Stimulated activated CD8-positive, alpha-beta memory T cell treated with anti-CD3 and anti-CD28 coated beads, Interleukin-15, amount 100 ng/mL, for 4 hours (primary cell): ENCODE data around the gene CYP3A5.
"Not testable (repeated sequence)": the region's sequence is repeated elsewhere in the genome, so short reads cannot be mapped to it uniquely, and the experiment has no call there.

Source experiments
- DNase-seq, 2 donors: peaks; one replicate each; pipeline ENCODE4 v3.0.0-alpha.2; 2020; ENCODE audit warnings: low read depth in 2 of 2

Gene CYP3A5

DNA sequence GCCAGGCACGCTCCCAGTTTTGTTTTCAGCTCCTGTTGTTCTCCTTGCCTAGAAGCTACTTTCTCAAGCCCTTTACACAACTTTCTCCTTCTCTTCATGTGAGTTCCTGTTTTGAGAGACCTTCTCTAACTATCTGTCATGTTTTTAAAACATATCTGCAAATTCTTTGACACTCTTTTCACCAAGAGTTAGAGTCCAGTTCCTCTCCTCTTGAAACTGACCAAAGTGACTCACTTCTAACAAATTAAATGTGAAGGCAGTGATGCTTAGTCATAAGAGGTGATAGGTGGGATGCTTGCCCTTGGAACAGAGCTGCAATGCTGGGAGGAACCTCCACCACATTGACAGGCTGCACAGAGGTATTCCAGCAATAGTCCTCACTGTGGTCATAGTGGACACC is 37.8 kb downstream of the CYP3A5 start:
- DNase-seq, result no peak

DNA sequence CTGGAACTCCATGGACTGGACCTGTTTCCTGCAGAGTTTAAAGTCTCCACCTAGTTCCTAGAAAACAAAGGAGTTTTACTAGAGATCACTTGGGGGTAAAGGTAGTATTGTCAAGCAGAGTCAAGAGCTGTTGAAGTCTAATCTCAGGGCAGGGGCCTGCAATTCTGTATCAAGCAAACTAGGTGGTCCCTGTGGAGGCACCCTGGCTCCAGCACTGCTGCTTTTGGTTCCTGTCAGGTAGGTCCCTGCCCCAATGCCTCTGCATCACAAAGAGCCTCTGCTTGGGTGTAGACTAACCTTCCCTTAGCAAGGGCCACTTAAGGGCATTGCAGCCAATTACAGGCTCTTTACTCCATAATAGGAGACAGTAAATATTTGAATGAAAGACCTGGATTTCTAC is 40.5 kb downstream of the CYP3A5 start:
- no peak for DNase-seq

DNA sequence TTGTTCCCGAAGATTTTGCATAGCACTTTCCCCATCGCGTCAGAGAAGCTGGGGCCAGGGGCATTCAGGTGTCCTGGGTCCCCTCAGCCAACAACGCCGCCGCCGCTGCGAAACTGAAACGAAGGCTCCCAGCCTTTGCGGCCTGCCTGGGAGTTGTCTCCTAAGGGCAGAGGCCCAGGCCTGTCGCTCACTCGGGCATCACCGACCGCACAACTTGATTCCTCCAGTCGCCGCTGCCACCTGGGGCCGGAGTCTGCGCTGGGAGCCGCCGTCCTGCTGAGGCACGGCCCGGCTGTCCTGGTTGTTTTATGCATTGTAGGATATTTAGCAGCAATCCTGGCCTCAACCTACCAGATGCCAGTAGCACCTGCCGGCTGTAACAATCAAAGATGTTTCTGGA is 41.1 kb downstream of the CYP3A5 start:
- no peak for DNase-seq

DNA sequence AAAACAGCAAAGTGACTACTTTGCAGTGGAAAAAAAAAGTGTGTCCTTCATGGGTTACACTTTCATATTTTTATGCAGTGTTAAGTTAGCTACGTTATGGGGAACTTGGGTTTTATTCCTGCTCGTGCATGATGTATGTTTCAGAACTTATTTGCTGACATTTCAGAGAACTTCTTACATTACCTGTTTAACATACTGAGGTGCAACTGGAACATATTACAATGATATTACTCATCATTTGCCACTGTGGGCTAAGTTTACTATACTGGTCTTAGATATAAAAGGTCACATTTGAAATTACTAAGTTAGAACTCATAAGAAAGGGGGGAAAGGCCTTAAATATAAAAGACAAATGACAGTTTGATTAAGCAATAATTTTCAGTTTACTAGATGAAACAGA is 42.4 kb downstream of the CYP3A5 start:
- DNase-seq, result not testable (repeated sequence)

DNA sequence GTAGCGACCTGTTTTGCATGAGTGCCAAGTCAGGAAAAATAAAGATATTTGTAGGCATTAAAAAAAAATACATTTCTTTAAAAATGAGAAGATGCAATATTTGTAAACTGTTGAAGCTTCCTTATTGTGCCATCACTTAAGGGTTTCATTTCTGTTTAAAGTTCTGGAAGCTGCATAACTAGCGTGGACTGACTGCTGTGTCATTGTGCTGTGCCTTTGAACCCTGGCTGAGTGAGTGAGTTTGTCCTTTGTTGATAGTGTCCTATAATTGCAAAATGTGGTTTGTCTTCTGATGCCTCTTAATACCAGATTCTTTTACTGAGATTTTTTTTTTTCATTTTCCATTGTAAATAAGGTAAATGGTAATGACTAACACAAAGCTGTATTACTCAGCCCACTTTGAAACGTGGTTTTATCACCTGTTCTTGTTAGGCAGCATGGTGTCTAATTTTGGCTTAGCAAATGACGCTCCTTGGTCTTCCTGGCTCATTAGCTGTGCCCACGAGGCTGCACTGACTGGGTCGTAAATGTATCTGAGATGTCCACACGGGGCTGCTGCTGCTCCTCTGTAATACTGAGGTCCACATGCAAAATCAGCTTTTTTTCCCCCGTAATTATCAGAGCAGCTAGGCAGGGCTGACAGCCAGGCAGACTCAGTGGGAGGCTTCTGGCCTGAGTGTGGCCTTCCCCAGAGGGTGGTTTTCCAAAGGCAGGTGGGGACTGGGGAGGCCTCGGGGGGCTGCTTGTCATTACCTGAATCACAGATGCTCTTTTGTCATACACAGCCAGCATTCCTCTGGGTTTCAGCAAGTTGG is 48.3 kb downstream of the CYP3A5 start:
- no peak for DNase-seq

DNA sequence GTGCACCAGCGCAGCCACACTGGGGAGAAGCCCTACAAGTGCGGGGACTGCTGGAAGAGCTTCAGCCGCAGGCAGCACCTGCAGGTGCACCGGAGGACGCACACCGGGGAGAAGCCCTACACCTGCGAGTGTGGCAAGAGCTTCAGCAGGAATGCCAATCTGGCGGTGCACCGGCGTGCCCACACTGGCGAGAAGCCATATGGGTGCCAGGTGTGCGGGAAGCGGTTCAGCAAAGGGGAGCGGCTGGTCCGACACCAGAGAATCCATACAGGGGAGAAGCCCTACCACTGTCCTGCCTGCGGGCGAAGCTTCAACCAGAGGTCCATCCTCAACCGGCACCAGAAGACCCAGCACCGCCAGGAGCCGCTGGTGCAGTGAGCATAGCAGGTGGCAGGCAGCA is 50.2 kb downstream of the CYP3A5 start:
- DNase-seq, result no peak

DNA sequence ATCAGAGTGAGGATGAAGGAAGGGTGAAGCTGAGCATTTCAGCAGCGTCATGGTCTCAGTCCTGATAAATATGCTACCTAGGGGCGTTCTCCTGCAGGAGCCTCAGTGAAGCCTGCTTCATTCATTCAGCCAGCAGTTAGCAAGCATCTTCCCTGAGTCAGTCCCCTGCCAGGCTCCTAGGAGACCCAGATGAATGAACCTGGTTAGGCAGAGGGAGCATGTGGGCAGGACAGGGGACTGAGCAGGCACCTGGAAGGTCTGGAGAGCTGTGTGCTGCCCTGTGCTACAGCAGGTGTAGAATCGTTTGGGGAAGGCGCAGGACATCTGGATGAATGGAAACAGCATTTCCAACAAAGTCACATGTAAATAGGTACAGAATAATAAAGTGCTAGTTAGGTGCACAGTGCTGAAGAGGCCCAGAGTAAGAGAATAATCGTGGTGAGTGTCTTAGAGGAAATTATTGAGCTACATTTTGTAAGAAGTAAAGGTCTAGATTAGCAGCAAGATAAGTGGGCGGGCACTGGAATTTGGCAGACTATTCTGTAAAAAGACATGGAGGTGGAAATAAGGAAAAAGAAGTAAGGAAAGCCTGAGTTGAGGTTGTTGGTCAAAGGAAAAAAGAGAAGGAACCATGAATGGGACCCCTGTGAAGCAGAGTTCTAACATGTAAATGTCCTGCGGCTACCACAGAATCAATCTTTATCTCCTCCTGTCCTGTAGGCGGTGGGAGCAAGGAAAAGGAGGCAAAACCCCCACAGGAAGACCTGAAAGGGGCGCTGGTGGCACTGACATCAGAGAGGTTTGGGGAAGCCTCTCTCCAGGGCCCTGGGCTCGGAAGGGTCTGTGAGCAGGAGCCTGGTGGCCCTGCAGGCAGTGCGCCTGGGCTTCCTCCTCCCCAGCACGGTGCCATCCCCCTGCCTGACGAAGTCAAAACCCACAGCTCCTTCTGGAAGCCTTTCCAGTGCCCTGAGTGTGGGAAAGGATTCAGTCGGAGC is 51.0 kb downstream of the CYP3A5 start:
- no peak for DNase-seq

DNA sequence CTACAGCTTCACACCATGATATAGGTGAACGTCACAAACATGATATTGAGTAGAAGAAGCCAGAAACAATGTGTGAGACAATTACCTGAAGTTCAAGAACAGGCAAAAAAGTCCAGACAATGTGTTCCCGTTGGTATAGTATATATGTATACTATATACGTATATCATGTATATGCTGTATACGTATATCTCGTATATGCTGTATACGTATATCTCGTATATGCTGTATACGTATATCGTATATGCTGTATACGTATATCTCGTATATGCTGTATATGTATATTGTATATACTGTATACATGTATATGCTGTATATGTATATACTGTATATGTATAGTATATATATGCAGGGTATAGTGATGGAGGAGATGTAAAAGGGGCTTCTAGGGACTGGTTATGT is 52.3 kb downstream of the CYP3A5 start:
- no peak for DNase-seq

DNA sequence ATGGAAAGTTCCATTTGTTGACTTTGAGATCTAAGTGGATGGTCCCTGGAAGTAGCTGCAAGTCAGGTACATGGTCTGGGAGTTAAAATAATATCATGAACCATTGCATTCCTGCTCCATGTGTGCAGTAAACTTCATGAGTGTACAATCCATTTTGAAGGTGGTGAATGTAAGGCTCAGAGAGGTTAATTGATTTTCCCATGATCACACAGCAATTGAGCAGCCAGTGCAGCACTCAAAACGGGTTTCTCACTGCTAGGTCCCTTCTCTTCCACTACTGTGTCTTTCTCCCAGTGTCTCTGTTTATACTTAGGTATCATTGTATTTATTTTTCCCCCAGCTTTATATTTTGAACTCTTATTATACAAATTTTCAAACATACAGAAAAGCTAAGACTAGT is 53.1 kb downstream of the CYP3A5 start:
- no peak for DNase-seq

DNA sequence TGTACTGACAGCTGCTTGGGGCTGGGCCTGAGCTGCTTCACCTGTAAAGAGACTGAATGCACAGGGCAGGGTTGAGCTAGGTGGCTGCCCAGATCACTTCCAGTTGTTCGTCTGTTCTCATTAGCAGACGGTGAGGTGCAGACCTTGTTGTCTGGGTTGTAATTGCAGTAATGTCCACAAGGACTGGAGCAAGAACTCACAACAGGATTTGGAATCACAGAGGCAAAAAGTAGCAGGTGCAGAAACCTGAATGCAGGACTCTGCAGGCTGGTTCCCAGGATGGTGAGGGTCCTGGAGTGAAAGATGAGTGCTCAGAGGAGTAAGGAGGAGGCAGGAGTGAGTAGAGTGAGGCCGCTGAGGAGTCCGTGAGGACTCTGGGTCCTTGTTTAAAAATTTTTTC is 53.8 kb downstream of the CYP3A5 start:
- DNase-seq, result no peak

DNA sequence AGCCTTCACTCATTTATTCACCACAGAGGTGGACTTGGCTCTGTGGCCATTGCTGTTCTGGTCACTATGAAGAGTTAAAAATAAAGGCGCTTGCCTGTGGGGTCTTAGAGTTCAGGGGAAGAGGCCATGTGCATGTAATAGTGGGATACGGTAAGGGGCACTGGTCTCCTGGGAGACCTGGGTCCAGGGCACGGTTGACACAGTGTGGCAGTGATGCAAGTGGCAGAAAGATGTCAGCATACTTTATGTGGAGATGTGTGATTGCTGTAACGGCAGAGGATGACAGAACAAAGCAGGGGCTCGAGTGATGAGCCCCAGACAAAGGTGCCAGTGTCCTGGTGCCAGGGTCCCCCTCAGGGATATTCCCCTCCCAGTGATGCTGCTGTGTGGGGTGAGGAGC is 54.5 kb downstream of the CYP3A5 start:
- no peak for DNase-seq

DNA sequence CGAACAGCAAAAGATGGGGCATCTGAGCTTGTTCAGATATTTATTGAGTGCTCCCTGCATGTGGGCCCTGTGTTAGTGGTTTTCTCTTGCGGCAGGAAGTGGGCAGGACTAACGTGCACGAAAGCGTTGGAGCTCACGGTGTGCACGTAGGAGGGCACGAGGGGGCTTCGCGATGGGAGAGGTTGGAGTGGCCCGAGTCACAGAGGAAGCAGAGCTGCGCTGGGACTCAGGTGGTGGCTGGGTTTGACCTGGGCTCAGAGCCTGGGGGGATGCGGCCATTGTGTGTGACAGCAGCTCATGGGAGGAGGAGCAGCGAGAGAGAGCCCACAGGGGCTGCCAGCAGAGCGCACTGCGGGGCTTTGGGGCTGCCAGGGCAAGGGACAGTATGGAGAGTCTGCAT is 55.3 kb downstream of the CYP3A5 start:
- peak; percentile 43 to 58 for DNase-seq

DNA sequence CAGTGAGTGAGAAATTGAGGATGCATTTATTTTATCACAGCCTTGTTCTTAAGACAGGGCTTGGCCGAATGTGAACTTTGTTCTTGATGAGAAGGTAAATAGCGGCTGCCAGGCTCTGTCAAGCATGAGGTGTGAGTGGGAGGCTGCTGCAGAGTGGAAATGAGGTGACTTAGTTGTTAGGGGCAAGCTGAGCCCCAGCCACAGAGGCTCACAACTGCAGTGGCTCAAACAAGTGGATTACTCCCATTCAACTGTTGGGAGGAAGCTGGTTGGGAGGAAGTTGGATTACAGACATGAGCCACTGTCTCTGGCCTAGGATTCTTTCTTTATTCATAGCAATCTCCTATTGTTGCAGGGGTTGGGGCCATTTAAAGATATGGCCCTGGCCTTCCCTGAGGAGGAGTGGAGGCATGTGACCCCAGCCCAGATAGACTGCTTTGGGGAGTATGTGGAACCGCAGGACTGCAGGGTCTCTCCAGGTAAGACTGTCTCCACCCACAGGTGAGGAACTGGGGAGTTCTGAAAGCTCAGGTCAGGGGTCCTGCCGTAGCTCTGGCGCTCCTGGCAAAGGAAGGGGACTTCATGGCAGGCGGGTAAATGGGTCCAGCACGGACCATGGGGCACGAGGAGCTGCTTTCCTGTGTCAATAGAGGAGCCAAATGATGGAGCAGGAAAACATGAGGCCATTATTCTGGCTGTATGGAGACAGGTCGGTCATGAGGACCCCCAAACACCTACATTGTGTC is 55.9 kb downstream of the CYP3A5 start:
- DNase-seq, result no peak

DNA sequence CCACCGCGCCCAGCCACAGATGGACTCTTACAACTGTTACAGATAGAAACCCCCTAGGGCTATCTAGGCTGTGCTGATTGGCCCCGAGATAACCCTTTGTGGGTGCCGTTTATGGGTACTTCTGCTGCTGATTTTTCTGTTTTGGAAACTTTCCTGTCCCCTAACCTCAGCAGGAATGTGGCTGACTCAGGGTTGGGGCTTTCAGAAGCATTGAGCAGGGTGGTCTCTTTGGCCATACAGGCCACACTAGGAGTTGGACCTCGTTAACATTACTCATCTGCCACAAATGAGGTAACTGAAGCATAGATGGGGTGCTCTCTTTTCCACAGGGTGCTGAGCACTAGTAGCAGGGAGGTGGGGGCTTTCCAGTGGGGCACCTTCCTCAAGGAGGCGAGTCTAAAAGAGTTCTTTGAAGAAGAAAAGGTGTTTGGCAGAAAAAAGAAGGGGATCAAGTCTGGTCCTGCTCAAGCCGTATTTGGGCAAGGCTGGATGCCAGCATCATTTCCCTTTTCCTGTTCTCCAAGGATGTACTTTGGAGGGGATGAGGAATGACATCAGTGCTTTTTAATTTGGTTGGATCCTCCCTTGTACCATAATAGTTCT is 56.6 kb downstream of the CYP3A5 start:
- DNase-seq, result no peak

DNA sequence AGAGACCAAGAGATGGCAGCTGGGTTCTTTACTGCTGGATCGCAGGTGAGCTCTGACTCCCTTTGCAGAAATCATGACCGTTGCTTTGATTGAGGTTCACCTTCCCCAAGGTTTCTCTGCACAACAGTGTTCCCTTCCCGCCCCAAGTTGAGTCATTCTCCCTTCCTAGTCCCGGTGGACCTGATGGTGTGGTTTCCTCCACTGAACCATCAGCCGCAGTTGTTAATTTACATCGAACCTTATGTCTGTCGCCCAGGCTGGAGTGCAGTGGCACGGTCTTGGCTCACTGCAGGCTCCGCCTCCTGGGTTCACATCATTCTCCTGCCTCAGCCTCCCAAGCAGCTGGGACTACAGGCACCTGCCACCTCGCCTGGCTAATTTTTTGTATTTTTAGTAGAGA is 57.2 kb downstream of the CYP3A5 start:
- no peak for DNase-seq

DNA sequence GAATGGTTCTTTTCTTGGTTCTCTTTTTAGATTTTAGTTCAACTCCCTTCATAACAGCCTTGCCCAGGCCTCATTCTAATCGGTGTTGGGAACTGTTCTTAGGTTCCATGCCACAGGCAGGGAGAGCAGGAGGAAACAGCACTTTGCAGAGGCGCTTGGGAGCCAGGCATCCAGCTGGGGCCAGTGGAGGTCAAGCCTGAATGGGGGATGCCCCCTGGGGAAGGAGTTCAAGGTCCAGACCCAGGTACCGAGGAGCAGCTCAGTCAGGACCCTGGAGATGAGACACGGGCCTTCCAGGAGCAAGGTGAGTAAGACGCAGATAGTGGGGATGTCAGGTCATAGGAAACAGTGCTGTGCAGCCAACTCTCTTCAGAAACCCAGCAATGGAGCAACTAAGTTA is 58.5 kb downstream of the CYP3A5 start:
- DNase-seq, result no peak

DNA sequence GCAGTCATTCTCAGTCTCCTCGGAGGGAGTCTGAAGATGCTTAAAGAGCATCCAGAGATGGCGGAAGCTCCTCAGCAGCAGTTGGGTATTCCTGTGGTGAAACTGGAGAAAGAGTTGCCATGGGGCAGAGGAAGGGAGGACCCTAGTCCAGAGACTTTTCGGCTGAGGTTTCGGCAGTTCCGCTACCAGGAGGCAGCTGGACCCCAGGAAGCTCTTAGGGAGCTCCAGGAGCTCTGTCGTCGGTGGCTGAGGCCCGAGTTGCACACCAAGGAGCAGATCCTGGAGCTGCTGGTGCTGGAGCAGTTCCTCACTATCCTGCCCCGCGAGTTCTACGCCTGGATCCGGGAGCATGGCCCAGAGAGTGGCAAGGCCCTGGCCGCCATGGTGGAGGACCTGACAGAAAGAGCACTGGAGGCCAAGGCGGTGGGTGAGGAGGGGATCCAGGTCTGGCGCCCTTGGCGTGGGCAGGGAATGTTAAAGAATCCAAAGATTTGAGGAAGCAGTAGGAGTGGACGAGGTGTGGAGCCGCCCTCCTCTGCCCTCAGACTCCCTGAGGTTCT is 60.1 kb downstream of the CYP3A5 start:
- no peak for DNase-seq

DNA sequence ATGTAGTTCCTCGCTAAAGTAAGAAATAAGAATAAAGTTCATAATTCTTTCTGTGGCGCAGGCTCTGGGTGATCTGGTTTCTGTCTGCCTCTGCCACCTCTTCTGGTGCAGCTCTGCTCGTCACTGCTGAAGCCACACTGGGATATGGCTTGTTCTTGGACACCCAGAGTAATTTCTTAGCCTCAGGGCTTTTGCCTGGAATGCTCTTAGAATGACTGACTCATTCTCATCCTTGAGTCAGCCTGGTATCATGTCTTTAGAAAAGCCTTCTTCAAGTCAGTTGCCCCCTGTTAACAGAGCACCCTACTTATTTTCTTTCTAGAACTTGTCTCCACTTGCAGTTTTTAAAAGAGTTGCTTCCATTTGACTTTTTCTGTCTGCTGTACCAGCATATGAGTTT is 61.1 kb downstream of the CYP3A5 start:
- DNase-seq, result no peak

DNA sequence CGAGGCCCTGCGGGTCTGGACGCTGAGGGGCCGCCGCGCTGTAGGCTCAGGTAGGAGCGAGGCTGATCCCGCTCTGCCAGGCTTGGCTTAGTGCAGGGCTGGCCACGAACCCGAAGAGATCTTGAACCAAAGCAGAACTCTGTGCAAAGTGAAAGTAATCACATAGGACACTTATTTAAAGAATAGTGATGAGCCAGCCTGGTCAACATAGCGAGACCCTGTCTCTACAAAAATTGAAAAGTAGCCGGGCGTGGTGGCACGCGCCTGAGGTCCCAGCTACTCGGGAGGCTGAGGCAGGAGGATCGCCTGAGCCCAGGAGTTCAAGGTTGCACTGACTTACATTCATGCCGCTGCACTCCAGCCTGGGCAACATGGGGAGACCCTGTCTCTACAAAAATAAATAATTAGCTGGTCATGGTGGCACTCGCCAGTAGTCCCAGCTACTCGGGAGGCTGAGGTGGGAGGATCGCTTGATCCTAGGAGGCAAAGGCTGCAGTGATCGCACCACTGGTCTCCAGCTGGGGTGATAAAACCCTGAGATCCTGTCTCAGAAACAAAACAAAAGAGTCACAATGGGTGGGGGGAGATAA is 62.5 kb downstream of the CYP3A5 start:
- DNase-seq, result no peak

DNA sequence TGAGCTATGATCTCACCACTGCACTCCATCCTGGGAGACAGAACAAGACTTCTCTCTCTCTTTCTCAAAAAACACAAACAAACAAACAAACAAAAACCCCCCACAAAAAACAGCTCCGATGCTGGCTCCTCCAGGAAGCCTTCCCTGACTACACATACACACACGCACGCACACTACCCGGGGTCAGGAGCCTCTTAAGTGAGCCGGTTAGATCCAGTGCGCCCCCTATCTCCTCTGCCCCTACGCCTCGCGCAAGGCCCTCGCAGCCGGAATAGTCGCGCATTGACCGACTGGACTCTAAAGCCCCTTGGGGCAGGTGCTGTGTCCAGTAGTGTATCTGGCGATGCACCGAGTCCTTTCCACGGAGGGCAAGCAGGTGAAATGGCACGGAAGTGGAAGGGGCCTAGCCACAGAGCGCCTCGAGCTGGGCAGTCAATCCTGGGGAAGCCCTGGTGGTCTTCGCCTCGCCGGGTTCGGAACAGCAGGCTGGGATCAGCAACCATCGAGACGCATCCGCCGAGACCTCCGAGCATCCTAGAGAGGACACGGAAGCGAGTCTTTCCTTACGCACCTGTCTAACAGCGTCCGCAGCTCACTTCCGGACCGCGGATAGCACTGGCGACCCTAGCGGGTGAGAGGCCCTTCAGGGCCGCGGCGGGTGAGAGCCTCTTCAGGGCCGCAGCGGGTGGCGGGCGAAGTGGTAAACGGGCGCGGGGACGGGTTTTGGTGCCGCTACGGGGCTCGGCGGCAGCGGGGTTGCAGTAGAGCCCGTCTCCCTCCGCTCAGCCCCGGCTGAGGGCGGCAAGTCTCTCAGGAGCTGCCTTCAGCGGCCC is 63.2 kb downstream of the CYP3A5 start, which contains the start of gene ZSCAN25:
Gene ZSCAN25 (plus strand): TSS at position 588 of the 833 bp plus-strand sequence. CDS start 2,661 bp downstream, outside the sequence.
- peak; percentile 64 to 75 for DNase-seq
